ENCODE measurements around the gene NCAPD3.
"Not testable (repeated sequence)": the region's sequence is repeated elsewhere in the genome, so short reads cannot be mapped to it uniquely, and the experiment has no call there.

The NCAPD3 gene

GRCh38 chr11:134223836-134224709, at the start of gene NCAPD3, which contains the start of gene VPS26B:
Gene NCAPD3 (minus strand): TSS chr11:134223967. CDS start chr11:134223926, 41 bp downstream.
Gene VPS26B (plus strand): TSS chr11:134224671. CDS start chr11:134225123, 452 bp downstream.
- peak; percentile 85 for DNase-seq (ENCODE audit: low spot score)

DNA sequence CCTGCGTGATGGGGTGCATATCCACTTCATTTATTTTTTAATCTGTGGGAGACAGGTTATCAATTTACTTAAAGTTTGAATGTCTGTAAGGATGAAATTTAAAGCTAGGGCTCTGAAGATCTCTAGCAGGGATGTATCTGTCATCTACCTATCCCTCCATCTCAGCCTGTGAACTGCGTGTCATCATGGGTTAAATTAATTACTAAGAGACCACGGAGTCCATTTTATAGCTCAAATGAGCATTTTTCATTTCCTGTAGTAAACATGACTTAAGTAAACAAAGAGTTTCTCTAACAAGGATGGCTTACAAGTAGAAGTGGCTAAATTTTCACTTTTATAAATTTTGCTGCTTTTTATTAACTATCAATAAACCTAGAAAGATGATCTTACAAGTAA, 49.5 kb upstream of the NCAPD3 start:
- no peak for DNase-seq (ENCODE audit: low spot score)

DNA sequence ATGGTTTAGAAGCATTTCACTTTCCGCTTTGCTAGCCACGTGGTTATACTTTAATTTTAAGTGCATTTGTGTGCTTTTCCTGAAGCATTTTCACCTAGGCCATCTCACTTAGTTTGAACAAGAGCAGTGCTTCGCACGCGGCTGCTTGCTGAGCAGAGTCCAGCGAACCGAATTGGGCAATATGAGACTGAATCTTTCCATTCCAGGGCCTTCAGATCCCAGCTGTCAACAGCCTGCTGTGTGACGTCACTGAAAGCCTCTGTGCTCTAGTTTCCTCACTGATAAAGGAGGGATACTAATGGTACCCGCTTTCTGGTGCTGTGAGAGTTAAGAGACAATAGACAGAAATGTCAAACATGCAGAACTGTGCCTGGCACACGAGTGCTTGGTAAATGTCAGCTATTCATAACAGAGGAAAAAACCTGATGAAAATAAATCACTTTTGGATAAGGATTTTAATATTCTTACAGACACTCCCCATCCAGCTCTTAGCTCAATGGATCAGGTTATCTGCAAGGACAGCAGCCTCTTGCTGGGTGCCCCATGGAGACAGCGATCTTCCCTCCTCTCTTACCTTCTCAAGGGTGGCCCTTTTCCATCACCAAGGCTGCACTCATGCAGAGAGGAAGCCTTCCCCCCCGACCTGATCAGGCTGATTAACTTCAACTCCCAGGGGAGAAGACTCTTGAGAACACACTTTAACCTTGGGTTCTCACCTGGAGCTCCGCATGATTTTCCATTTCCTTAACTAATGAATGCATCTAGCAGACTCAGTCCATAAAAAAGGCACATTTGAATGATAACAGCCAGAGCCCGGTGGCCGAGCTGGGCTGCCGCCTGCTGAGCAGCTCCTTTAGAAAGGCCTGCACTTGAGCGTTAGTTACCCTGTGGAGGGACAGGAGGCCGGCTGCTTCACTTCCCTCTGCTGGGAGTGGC, 48.9 kb upstream of the NCAPD3 start:
- DNase-seq (ENCODE audit: low spot score) = peak; percentile 38

DNA sequence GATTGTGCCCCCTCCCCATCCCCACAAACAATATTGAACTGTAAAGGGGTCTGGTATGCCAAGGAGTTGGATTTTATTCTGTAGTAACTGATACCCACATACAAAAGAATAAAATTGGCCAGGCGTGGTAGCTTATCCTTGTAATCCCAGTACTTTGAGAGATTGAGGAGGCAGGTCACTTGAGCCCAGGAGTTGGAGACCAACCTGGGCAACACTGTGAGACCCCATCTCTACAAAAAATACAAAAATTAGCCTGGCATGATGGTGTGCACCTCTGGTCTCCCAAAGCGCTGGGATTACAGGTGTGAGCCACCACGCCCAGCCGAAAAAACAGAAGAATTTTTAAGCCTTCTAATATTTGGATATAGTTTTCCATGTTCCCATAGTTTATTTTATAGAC, 48.2 kb upstream of the NCAPD3 start:
- no peak for DNase-seq (ENCODE audit: low spot score)

DNA sequence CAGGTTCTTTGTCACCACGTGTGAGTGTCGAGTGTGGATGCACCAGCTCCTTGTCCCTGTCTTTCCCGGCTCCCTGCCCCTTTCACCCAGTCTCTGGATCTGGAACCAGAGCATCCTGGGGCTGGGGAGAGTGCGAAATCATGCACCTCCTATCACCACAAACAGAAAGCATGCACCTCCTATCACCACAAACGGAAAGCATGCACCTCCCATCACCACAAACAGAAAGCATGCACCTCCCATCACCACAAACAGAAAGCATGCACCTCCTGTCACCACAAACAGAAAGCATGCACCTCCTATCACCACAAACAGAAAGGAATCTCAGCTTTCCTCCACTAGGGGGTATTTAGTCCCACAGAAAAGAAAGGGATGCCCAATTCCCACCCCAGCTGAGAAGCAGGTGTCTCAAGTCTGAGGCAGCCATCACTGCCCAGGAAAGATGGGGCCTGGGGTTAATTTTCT, 46.5 kb upstream of the NCAPD3 start:
- no peak for DNase-seq (ENCODE audit: low spot score)

GRCh38 chr11:134267966-134268365, 44.2 kb upstream of the NCAPD3 start:
- DNase-seq (ENCODE audit: low spot score) = no peak

- DNase-seq (ENCODE audit: low spot score) = no peak
These were observed 43.7 kb upstream of the NCAPD3 start for GRCh38 chr11:134267461-134267860.

DNA sequence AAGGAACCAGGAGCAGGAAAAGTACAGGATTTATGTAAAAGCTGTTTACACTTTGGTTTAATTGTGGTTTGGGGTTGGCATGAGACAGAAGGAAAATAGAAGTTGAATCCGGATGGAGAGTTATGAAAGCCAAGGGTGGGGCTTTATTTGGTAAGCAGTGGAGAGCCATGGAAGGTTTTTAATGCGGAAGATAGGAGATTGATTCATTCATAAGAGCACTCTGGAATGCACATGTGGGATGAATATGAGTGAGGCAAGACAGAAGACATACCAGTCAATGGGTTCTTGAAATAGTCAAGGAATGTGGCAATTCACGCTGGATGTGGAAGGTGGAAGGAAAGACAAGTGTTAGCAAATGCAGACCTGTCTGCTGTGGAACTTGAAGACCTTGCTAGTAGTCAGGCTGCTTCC, 43.1 kb upstream of the NCAPD3 start:
- no peak for DNase-seq (ENCODE audit: low spot score)

GRCh38 chr11:134266440-134266839, 42.7 kb upstream of the NCAPD3 start:
- DNase-seq (ENCODE audit: low spot score) = no peak

- no peak for DNase-seq (ENCODE audit: low spot score)
These were observed 41.4 kb upstream of the NCAPD3 start for GRCh38 chr11:134264966-134265764.

- peak; percentile 42 for DNase-seq (ENCODE audit: low spot score)
These were observed 38.1 kb upstream of the NCAPD3 start for GRCh38 chr11:134261626-134262488.

DNA sequence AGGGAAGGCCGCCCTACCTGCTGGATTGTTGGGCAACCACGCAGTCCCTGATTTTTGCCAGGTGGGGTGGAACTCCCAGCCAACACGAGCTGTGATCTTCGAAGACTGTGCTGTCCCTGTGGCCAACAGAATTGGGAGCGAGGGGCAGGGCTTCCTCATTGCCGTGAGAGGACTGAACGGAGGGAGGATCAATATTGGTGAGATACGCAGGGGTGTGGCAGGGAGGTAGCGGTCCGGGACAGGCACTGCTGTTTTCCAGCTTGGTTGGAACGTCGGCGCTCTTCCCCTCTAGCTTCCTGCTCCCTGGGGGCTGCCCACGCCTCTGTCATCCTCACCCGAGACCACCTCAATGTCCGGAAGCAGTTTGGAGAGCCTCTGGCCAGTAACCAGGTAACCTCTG, 37.2 kb upstream of the NCAPD3 start:
- no peak for DNase-seq (ENCODE audit: low spot score)

DNA sequence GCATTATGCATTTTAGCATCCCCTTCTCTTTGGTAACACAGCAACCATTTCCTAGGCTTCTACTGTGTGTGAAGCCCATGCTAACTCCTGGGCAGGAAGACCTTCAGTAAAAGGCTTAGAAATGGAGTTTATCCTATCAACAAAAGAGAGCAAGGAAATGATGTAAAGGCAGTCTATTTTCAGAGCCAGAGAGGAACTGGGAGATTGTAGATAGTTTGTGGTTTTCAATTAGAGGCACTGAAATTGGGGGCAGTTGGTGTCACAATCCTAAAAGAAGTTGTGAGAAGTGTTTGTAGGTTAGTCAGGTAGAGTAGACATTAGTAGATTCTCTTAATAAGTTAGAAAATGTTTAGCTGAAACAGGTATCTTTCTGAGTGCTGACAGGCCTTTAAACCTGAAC, 36.7 kb upstream of the NCAPD3 start:
- no peak for DNase-seq (ENCODE audit: low spot score)

DNA sequence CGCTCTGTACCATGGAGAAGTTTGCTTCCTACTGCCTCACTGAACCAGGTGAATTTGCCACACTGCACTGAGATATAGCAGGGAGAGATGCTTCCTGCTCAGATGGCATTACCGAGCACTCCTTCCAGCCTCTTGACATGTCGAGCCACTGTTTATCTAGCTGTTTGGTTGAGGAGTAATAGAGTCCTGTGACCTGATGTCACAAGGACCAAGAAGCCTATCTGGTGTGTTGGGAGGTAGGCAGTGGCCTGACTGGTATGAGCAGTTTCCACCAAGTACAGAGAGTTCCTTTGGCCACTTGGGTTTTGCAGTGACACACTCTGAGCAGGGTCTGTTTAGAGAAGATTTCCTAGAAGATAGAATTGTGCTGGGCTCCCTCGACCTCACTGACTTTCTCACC, 34.8 kb upstream of the NCAPD3 start:
- DNase-seq (ENCODE audit: low spot score) = no peak

- DNase-seq (ENCODE audit: low spot score) = no peak
These were observed 33.3 kb upstream of the NCAPD3 start for GRCh38 chr11:134257101-134257500.

DNA sequence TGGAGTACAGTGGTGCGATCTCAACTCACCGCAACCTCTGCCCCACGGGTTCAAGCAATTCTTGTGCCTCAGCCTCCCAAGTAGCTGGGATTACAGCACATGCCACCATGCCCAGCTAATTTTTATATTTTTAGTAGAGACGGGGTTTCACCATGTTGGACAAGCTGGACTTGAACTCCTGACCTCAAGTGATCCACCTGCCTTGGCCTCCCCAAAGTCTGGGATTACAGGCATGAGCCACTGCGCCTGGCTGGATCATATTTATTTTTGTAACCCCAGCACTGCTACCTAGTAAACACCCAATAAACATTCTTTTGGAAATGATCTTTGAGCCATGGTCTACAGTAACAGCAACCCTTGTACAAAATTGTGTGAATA, 31.4 kb upstream of the NCAPD3 start:
- not testable (repeated sequence) for DNase-seq (ENCODE audit: low spot score)

GRCh38 chr11:134254433-134255183, 30.8 kb upstream of the NCAPD3 start:
- no peak for DNase-seq (ENCODE audit: low spot score)

- peak; percentile 71 for DNase-seq (ENCODE audit: low spot score)
These were observed 29.6 kb upstream of the NCAPD3 start, which contains the start of the genes ACAD8 and THYN1 for GRCh38 chr11:134253188-134253993. Gene ACAD8 (plus strand): TSS chr11:134253568. CDS start chr11:134253601, 33 bp downstream. Gene THYN1 (minus strand): TSS chr11:134253352. CDS start chr11:134252882, 470 bp downstream.
